Measurements from ENCODE around the gene ZNF365. TPM values are rescaled to one million over a fixed set of nuclear protein-coding genes. Genes with fewer than 3 reads are reported as not detected.

ZNF365 gene
- polyA plus RNA-seq, 1 donor, result 0.48 TPM

- WGBS (ENCODE audit: insufficient coverage, low lambda C conversion rate), result 60% methylated on average over 1 of the region's 8 CpGs
- no peak overlapping the region for H3K27ac ChIP-seq (ENCODE audit: low read length)
Measured at GRCh38 chr10:62442894-62443669, 68.9 kb downstream of the ZNF365 start.

GRCh38 chr10:62443866-62444265 is 69.7 kb downstream of the ZNF365 start:
- no peaks in the 10 kb centered on the region for H3K36me3 ChIP-seq (ENCODE audit: control insufficient read depth, insufficient read depth, low read length)
- no peak for DNase-seq
- H3K4me1 ChIP-seq (ENCODE audit: control insufficient read depth, insufficient read depth, low read length), result no peaks in the 10 kb centered on the region
- H3K4me3 ChIP-seq (ENCODE audit: low read length), result no peak overlapping the region
- no peak overlapping the region for H3K27ac ChIP-seq (ENCODE audit: low read length)
- H3K27me3 ChIP-seq (ENCODE audit: control insufficient read depth, insufficient read depth, low read length), result no peaks in the 10 kb centered on the region
- no peaks in the 10 kb centered on the region for H3K9me3 ChIP-seq (ENCODE audit: control insufficient read depth, low read depth, low read length)

More at GRCh38 chr10:62442894-62443669, 68.9 kb downstream of the ZNF365 start:
- Histone ChIP-seq H3K4me3 (ENCODE audit: low read length) (no peak overlapping the region), H3K4me1 (ENCODE audit: control insufficient read depth, insufficient read depth, low read length) (no peaks in the 10 kb centered on the region), H3K36me3 (ENCODE audit: control insufficient read depth, insufficient read depth, low read length) (no peaks in the 10 kb centered on the region), H3K9me3 (ENCODE audit: control insufficient read depth, low read depth, low read length) (no peaks in the 10 kb centered on the region), H3K27me3 (ENCODE audit: control insufficient read depth, insufficient read depth, low read length) (no peaks in the 10 kb centered on the region)
- no peak for DNase-seq

- no peaks in the 10 kb centered on the region for H3K9me3 ChIP-seq (ENCODE audit: control insufficient read depth, low read depth, low read length)
- H3K4me3 ChIP-seq (ENCODE audit: low read length), result no peak overlapping the region
- WGBS (ENCODE audit: insufficient coverage, low lambda C conversion rate), result no CpG with 5 or more reads among the region's 5 CpGs
- H3K4me1 ChIP-seq (ENCODE audit: control insufficient read depth, insufficient read depth, low read length), result no peaks in the 10 kb centered on the region
- no peaks in the 10 kb centered on the region for H3K27me3 ChIP-seq (ENCODE audit: control insufficient read depth, insufficient read depth, low read length)
- DNase-seq, result no peak
- no peak overlapping the region for H3K27ac ChIP-seq (ENCODE audit: low read length)
- no peaks in the 10 kb centered on the region for H3K36me3 ChIP-seq (ENCODE audit: control insufficient read depth, insufficient read depth, low read length)
Measured at GRCh38 chr10:62446627-62447026, 72.5 kb downstream of the ZNF365 start.

- Histone ChIP-seq H3K9me3 (ENCODE audit: control insufficient read depth, low read depth, low read length) (no peaks in the 10 kb centered on the region), H3K4me1 (ENCODE audit: control insufficient read depth, insufficient read depth, low read length) (no peaks in the 10 kb centered on the region), H3K36me3 (ENCODE audit: control insufficient read depth, insufficient read depth, low read length) (no peaks in the 10 kb centered on the region), H3K27ac (ENCODE audit: low read length) (no peak overlapping the region), H3K4me3 (ENCODE audit: low read length) (no peak overlapping the region), H3K27me3 (ENCODE audit: control insufficient read depth, insufficient read depth, low read length) (no peaks in the 10 kb centered on the region)
- DNase-seq, result no peak
- no CpG with 5 or more reads among the region's 6 CpGs for WGBS (ENCODE audit: insufficient coverage, low lambda C conversion rate)
Measured at GRCh38 chr10:62450912-62451610, 76.9 kb downstream of the ZNF365 start.

- H3K27me3 ChIP-seq (ENCODE audit: control insufficient read depth, insufficient read depth, low read length), result no peaks in the 10 kb centered on the region
- no peaks in the 10 kb centered on the region for H3K36me3 ChIP-seq (ENCODE audit: control insufficient read depth, insufficient read depth, low read length)
- no peak overlapping the region for H3K27ac ChIP-seq (ENCODE audit: low read length)
- DNase-seq, result no peak
- no CpG with 5 or more reads among the region's 2 CpGs for WGBS (ENCODE audit: insufficient coverage, low lambda C conversion rate)
- H3K4me1 ChIP-seq (ENCODE audit: control insufficient read depth, insufficient read depth, low read length), result no peaks in the 10 kb centered on the region
- H3K4me3 ChIP-seq (ENCODE audit: low read length), result no peak overlapping the region
- no peaks in the 10 kb centered on the region for H3K9me3 ChIP-seq (ENCODE audit: control insufficient read depth, low read depth, low read length)
Measured at GRCh38 chr10:62451611-62451975, 77.4 kb downstream of the ZNF365 start.

Other genes with a start within 250 kb of the ZNF365 start
- gene RTKN2, start 105.5 kb upstream of the ZNF365 start, polyA plus RNA-seq, result 5.7 TPM